NOMO-1 treated with dmso at 0.1 percent for 144 hours (cell line): ENCODE data around the gene NT5C3B.
"Not testable (repeated sequence)": the region's sequence is repeated elsewhere in the genome, so short reads cannot be mapped to it uniquely, and the experiment has no call there.

Source experiments
- DNase-seq: peaks from one replicate; lab custom pipeline; 2025; ENCODE audit not compliant: unreplicated experiment; lab: John Stamatoyannopoulos, UW

The NT5C3B gene

DNA sequence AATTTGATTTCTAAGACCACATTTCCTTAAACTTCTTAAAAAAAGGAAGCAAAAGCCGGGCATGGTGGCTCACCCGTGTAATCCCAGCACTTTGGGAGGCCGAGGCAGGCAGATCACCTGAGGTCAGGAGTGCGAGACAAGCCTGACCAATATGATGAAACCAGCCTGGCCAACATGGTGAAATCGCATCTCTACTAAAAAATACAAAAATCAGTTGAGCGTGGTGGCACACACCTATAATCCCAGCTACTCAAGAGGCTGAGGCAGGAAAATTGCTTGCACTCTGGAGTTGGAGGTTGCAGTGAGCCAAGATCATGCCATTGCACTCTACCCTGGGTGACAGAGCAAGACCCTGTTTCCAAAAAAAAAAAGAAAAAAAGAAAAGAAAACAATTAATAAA, 4.7 kb upstream of the NT5C3B start:
- not testable (repeated sequence) for DNase-seq

DNA sequence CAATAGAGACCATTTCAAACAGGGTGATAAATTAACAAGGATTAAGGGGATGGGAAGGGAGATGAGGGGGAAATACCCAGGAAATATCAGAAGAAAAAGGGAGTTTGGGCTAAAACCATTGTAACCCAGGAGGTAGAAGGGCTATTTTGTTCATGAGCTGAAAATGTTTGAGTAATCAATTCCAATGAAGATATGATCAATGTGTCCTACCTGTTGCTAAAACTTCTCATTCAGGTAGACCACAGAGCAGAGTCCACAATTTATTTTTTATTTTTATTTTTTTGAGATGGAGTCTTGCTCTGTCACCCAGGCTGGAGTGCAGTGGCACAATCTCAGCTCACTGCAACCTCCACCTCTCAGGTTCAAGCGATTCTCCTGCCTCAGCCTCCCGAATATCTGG, 3.4 kb upstream of the NT5C3B start:
- not testable (repeated sequence) for DNase-seq

DNA sequence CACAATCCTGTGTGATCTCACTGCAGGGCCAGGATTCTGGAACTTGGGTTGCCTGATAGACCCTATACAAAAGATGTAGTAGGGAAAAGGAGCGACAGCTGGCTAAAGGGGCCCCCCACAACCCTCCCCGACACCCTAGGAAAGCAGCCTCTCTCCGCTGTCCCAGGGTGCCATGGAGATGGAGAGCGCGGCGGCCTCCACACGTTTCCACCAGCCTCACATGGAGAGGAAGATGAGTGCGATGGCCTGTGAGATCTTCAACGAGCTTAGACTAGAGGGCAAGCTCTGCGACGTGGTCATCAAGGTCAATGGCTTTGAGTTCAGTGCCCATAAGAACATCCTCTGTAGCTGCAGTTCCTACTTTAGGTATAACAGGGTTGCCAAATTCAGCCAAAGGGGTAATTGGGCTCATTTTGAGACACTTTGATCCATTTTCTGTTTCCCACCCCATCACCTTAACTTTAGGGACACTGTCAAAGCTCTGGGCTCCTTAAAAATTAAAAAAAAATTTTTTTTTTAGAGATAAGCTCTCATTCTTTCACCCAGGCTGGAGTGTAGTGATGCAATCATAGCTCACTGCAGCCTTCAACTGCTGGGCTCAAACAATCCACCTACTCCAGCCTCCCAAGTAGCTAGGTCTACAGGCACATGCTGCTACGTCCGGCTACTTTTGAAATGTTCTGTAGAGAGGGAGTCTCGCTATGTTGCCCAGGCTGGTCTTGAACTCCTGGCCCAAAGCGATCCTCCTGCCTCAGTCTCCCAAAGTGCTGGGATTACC, 1.9 kb upstream of the NT5C3B start, which contains the start of gene KLHL10:
Gene KLHL10, plus strand, starts transcription at position 65 of the 778 bp plus-strand sequence. Its CDS starts 108 bp downstream, at position 173.
- no peak for DNase-seq

DNA sequence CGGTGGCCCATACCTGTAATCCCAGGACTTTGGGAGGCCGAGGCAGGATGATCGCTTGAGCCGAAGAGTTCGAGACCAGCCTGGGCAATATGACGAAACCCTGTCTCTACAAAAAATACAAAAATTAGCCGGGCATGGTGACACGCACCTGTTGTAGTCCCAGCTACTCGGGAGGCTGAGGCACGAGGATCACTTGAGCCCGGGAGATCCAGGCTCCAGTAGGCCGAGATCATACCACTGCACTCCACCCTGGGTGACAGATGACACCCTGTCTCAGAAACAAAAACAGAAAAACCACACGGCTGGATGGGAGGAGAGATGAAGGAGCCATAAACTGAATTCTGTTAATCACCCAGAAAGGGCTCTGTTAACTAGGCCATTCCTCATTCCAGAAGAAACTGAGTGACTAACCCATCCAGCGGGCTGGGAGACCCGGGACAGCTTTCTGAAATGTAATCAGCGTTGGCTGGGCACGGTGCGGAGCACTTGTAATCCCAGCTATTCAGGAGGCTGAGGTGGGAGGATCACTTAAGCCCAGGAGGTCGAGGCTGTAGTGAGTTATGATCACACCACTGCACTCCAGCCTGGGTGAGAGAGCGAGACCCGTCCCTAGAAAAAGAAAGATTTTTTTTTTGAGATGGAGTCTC, 641 bp upstream of the NT5C3B start:
- DNase-seq, result no peak

DNA sequence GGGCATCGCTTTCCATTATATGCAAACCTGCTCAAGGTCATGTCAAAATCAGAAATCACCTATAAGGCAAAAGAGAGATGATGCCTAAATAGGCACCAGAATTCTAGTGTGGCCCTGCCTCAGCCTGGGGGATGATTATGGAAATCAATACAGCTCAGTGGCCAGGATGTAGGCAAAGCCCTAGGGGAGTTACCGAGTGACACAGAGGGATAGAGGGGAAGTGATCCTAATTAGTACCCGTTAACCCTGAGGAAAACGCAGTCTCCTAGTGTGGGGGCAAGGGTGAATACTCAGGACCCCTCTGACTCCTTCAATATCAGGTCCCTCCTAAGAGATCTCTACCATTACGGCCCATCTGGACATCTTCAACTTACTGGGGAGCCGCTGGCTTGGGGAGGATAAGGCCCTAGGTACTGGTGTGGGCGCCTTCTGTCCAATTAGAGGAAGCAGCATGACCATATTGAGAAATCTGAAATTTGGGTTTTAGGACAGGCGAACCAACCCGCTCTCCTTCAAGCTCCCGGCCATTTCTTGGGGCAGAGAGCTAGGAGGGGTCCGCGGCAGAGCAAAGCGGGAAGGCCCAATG, 725 bp downstream of the NT5C3B start:
- no peak for DNase-seq

DNA sequence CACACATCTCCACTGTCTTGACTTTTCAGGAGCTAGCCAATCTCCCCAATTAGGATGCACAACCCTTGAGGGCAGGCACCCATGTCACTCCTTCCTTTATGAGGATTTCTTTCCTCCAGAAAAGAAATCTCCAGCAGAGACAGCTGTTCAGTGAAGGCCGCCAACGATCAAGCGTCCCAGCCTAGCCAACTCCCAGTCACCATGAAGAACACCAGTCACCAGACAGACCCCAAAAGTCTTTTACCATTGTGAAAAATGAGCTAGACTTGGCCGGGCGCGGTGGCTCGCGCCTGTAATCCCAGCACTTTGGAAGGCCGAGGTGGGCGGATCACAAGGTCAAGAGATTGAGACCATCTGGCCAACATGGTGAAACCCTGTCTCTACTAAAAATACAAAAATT, 6.1 kb downstream of the NT5C3B start:
- DNase-seq, result not testable (repeated sequence)

DNA sequence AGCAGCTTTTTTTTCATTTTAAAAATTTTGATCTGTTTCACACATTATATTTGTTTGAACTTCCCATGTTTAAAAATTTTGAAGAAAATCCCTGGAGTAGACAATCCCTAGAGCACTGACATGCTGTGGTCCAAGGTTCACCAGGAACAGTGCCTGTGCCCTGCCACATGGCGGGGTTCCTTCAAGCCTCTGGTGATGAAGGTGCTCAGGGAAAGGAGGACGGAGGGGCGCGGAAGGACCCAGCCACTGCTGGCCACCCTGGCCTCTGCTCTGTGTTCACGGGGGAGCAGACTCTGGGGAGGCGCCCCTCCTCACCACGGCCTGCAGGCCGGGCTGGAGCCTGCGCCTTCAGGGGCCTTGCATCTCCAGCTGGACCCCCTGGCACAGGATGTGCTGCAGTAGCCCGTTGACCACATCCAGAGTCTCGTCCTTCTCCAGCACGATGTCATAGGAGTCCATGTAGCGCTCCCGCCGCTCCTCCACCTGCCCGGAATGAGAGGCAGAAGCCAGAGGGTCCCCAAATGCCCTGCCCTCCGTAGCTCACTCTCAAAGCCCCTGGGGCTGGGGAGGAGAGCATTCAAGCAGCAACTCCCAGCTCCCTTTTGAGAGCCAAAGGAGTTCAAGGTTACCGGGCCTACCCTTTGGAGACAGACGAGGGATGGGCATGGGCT, 10.7 kb downstream of the NT5C3B start:
- DNase-seq, result no peak

DNA sequence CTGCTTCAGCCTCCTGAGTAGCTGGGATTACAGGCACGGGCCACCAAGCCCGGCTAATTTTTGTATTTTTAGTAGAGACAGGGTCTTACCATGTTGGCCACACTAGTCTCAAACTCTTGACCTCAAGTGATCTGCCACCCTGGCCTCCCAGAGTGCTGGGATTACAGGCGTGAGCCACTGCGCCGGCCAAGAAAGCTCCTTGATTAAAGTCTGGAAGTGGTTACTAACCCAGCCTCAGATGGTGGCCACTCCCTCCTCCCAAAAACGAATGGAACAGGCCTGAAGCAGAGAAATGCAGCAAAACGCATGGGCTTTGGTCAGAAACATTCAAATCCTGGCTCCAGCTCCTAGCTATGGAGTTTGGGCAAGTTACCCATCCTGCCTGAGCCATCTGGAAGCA, 11.9 kb downstream of the NT5C3B start:
- no peak for DNase-seq

DNA sequence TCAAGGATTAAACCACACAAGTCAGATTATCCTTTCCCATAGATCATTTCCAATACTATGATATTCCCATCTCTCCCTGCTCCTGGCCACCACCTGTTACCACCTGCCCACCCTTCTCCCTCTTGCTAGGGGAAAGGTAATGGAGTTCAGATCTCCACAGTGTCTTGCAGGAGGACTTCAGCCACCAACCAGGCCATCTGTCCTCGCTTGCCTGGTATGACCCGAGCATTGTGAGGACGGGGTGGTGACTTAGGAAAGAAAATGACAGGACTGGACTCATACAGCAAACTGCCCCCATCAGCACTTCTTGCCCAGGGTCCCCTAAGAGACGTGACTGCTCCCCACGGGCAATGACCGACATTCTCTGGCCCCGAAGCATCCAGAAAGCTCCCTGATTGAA, 12.5 kb downstream of the NT5C3B start:
- no peak for DNase-seq

DNA sequence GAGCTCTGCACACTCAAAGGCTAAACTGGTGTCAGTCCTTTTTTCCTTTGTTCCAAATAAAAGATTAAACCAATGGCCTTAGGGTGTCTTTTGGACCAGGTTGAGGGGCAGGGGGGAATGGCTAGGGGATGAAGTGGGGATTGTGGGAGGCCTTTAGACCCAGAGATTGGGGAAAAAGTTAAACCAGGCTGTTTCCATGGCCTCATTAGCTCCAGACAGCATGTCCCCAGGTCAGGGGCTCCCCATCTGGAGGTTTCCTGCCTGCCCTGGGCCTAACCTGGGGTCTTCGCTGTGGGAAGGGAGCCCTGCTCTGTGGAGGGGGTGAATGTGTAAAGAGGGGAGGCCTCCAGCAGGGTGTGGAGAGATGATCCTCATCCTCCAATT, 12.9 kb downstream of the NT5C3B start:
- no peak for DNase-seq

DNA sequence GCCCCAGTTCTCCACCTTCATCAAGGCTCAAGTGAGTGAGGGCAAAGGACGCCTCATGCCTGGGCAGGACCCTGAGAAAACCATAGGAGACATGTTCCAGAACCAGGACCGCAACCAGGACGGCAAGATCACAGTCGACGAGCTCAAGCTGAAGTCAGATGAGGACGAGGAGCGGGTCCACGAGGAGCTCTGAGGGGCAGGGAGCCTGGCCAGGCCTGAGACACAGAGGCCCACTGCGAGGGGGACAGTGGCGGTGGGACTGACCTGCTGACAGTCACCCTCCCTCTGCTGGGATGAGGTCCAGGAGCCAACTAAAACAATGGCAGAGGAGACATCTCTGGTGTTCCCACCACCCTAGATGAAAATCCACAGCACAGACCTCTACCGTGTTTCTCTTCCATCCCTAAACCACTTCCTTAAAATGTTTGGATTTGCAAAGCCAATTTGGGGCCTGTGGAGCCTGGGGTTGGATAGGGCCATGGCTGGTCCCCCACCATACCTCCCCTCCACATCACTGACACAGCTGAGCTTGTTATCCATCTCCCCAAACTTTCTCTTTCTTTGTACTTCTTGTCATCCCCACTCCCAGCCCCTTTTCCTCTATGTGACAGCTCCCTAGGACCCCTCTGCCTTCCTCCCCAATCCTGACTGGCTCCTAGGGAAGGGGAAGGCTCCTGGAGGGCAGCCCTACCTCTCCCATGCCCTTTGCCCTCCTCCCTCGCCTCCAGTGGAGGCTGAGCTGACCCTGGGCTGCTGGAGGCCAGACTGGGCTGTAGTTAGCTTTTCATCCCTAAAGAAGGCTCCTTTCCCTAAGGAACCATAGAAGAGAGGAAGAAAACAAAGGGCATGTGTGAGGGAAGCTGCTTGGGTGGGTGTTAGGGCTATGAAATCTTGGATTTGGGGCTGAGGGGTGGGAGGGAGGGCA, 13.6 kb downstream of the NT5C3B start:
- DNase-seq, result no peak

DNA sequence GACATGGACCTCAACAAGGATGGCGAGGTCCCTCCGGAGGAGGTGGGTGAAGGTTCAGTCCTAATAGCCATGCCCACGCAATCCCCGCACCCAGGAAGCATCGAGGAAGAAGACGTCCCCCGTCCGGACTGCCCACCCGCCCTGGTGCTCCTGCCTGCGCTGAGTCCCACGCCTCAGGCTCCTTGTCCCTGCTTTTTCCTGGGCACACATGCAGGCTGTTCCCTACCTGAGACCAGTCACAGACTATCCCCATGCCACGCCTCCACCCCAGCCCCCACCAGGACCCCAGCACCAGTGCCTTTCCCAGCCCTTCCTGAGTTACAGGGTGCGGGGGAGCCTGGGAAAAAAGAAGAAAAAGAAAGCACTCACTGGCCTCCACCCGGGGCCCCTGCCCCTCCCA, 14.3 kb downstream of the NT5C3B start:
- DNase-seq, result no peak

DNA sequence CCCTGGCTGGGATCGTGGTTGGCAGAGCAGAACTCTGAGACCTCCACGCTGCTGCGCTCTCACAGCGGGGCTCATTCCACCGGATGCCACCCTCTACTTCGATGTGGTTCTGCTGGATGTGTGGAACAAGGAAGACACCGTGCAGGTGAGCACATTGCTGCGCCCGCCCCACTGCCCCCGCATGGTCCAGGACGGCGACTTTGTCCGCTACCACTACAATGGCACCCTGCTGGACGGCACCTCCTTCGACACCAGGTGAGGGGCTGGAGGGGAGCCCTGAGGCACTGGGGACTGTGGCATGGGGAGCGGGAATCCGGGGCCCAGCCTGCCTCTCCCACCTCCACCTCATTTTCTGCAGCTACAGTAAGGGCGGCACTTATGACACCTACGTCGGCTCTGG, 18.0 kb downstream of the NT5C3B start:
- no peak for DNase-seq

DNA sequence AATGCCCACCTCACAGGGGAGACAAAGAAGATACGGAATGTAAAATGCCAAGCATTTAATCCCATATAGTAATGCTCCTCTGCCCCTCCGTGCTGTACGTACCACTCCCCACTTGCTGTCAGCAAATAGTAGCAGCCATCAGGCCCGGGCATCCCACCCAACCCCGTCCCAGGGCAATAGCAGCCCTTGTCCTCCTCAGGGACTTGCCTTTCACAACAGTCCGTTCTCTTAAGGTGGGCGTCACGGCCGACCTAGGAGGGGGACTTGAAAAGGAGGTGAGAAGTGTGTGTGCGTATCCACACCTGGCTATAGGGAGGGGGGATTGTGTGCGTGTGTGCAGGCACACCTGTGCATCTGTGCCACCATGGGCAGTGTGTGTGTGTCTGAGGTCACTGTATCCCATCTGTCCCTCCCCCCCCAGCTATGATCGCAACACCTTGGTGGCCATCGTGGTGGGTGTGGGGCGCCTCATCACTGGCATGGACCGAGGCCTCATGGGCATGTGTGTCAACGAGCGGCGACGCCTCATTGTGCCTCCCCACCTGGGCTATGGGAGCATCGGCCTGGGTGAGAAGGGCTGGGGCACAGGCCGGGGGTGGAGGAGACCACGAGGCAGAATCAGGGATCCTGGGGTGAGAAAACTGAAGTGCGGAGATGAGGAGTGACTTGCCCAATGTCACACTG, 19.3 kb downstream of the NT5C3B start:
- no peak for DNase-seq

DNA sequence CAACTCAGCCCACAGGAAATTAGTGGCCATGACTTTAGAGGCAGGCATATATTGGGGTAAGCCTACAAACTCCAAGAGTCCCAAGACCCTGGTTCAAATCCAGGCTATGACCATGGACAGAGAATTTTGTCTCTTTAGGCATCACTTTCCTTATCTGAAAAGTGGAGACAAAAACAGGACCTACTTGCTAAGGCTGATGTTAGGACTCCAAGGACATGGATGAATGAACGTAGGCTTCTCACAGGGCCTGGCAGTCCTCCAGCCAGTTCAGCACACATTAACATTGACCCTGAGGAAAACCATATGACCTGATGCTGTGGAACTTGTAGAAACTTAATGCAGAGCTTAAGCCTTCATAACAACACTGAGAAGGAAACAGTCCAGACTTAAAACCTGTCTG, 21.8 kb downstream of the NT5C3B start:
- no peak for DNase-seq

DNA sequence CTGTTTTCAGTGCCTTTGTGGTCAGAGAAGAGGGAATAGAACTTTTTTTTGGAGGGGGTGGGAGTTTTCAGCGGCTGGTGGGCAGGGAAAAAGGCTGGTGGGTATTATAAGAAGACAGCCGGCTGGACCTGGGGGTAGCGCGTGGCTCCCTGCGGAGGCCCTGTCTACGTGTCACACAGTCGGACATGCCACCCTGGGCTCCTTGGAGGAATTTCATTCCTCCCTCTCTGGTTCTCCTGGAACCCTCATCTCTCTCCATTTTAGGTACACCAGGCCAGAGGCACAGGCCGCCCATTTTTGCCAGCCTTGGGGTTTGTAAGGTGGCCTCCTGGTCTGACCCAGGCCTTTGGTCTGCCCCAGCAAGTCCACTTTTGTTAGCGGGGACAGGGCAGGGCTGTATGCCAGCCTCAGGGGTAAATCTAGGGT, 22.3 kb downstream of the NT5C3B start:
- no peak for DNase-seq

DNA sequence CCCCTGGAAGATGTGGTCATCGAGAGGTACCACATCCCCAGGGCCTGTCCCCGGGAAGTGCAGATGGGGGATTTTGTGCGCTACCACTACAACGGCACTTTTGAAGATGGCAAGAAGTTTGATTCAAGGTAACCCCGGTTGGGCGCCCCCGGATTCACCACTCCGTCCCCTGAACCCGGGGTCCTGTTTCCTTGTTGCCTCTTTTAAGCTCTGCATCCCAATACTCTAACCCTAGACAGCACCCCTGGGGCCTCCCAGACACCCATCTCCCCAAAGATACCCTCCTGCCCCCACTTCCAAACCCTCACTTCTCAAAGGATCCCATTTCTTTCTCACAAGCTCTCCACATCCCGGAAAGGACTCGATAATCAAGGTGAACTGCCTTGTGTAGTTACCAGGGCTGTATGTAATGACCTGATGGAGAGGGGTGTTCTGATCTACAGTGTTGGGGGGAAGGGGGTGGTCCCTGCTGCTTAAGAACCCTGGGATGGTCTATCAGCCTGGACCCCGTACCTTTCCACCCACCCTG, 22.8 kb downstream of the NT5C3B start:
- no peak for DNase-seq

DNA sequence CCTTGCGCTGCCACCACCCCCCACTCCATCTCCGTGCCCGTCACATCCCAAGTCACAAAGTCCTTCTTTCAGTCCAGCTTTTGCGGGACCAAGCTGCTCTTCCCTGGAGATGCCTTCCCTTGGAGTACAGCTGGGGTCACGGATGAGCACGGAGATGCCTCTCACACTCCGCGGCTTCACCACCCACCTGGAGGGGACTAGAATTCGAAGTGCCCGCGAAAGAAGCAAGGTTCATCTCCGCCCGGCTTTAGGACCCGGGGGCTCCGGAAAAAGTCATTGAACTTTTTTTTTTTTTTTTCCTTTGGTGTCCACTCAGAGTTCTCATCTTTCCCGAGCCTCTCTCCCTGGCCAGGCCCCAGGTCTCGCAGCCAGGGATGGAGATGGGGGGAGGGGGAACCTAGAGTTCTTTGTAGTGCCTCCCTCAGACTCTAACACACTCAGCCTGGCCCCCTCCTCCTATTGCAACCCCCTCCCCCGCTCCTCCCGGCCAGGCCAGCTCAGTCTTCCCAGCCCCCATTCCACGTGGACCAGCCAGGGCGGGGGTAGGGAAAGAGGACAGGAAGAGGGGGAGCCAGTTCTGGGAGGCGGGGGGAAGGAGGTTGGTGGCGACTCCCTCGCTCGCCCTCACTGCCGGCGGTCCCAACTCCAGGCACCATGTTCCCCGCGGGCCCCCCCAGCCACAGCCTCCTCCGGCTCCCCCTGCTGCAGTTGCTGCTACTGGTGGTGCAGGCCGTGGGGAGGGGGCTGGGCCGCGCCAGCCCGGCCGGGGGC, 23.5 kb downstream of the NT5C3B start, which contains the start of gene FKBP10:
Gene FKBP10, plus strand, starts transcription at position 624 of the 771 bp plus-strand sequence. Its CDS starts 31 bp downstream, at position 655.
- DNase-seq, result no peak
